Naive thymus-derived CD8-positive, alpha-beta T cell (primary cell): Measurements from ENCODE around the gene PREB. TPM values are rescaled to one million over a fixed set of nuclear protein-coding genes. Genes with fewer than 3 reads are reported as not detected.
"Not testable (repeated sequence)": the region's sequence is repeated elsewhere in the genome, so short reads cannot be mapped to it uniquely, and the experiment has no call there.

Experiments used
- ATAC-seq, 2 donors: fragments of 150-1000 bp; cut with Tn5 transposase in 1 of 2; sonication (Bioruptor Pico), chemical (Tn5 transposase) in 1 of 2; 1 replicate in 1 of 2; 2 replicates in 1 of 2; pipeline ENCODE4 v1.10.0; 2021; ENCODE audit warnings: mild to moderate bottlenecking in 2 of 2, moderate library complexity in 2 of 2
- POLR2A ChIA-PET: fragments of 350-600 bp; sonication (Branson Sonifier 250); formaldehyde crosslinking; loops from one replicate; lab custom pipeline; 2021; ENCODE audit warnings: antibody characterized with exemption; lab: Charles Lee
- DNase-seq, 10 donors: peaks; one replicate each; pipeline versions ENCODE4 v3.0.0 to v3.0.0-alpha.2; 2020 to 2022
- H3K27ac Mint-ChIP-seq, 10 donors: one replicate each; pipeline ENCODE4 v1.8.0; 2020 to 2022; ENCODE audit warnings: mild to moderate bottlenecking in 10 of 10, mixed read lengths in 10 of 10, moderate library complexity in 4 of 10, inconsistent platforms in 1 of 10
- H3K27me3 Mint-ChIP-seq, 5 donors: one replicate each; pipeline ENCODE4 v1.8.0; 2021 to 2022; ENCODE audit warnings: mixed read lengths in 5 of 5
- H3K36me3 Mint-ChIP-seq, 3 donors: one replicate each; pipeline ENCODE4 v1.8.0; 2020 to 2022; ENCODE audit warnings: mixed read lengths in 3 of 3, mild to moderate bottlenecking in 2 of 3, inconsistent platforms in 1 of 3
- H3K4me1 Mint-ChIP-seq, 4 donors: one replicate each; pipeline ENCODE4 v1.8.0; 2021 to 2022; ENCODE audit warnings: mixed read lengths in 4 of 4
- H3K4me3 Mint-ChIP-seq, 10 donors: one replicate each; pipeline ENCODE4 v1.8.0; 2020 to 2022; ENCODE audit warnings: mild to moderate bottlenecking in 10 of 10, mixed read lengths in 10 of 10, moderate library complexity in 6 of 10, inconsistent platforms in 1 of 10
- H3K9me3 Mint-ChIP-seq, 9 donors: one replicate each; pipeline ENCODE4 v1.8.0; 2020 to 2022; ENCODE audit warnings: mixed read lengths in 9 of 9, mild to moderate bottlenecking in 3 of 9, inconsistent platforms in 1 of 9, moderate library complexity in 1 of 9
- polyA plus RNA-seq, 3 donors: library from polyadenylated mRNA; unstranded; fragments of 300-500 nt; fragmentation: Illumina TruSeq; gene quantifications; one replicate each; pipeline ENCODE4 v1.2.3, GENCODE V29; 2021
- total RNA-seq, 8 experiments: library from RNA in 2 of 8; stranded (reverse) in 2 of 8; gene quantifications; one replicate each; pipeline ENCODE4 v1.2.3 and lab custom pipeline; 2021 to 2026

The PREB gene
- total and polyA plus RNA-seq, 5 experiments from 2014 or later = 35.9 to 58.4 (median 43.3) TPM

DNA sequence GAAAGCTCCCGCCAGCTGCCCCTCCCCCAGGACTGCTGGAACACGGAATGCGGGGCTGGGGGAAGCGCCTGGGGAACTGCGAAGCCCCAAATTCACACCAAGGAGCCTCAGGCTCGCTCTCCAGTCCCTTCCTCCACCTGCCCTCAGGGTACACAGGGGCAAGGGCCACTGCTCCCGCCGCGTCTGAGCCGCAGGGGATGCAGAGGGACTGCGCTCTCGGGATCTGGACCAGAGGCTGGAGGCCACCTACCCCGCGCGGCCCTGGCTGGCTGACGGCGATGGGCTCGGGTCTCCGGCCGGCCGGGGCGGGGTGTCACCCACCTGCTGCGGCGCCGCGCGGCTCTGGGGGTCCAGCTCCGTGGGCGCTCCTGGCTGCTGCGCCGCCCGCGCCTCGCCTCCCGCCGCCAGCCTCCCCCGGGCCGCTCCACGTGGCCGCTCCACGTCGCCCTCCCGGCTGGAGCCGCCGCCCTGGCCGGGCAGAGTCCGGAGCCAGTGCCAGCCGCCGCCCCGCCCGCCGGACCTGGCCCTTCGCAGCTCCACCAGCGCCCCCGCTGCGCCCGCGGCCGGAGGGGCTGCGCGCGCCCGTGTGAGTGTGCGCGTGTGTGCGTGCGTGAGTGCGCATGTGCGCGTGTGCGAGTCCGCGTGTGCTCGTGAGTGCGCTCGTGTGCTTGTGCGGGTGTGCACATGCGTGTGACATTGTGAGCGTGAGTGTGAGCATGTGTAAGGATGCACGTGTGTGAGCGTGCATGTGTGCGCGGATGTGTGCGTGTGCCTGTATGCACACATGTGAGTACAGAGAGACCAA, 15.7 kb downstream of the PREB start, which contains the start of gene CGREF1:
Gene CGREF1 (minus strand): TSS at position 604 of the 805 bp plus-strand sequence. CDS start 14,762 bp downstream, outside the sequence.
- Mint-ChIP-seq H3K27me3 (peaks cover 8 to 25% (median 17%) of the 10 kb centered on the region in 5 donors), H3K4me1 (peaks cover 11 to 24% (median 17%) of the 10 kb centered on the region in 4 donors), H3K36me3 (no peaks in the 10 kb centered on the region), H3K9me3 (peaks cover 0 to 2% (median 0%) of the 10 kb centered on the region in 9 donors), H3K4me3 (peak within 1 kb of the TSS; percentile 67 to 89 (median 80)), H3K27ac (no peak within 1 kb of the TSS)
- ATAC-seq (peak in 1 of 2 donors; percentile 9), DNase-seq (no peak)
- POLR2A ChIA-PET = interaction anchor here (1.2 kb wide), 1 partner anchor 15 kb away, joined by 4 read pairs; the partner anchor contains the start of gene PREB

DNA sequence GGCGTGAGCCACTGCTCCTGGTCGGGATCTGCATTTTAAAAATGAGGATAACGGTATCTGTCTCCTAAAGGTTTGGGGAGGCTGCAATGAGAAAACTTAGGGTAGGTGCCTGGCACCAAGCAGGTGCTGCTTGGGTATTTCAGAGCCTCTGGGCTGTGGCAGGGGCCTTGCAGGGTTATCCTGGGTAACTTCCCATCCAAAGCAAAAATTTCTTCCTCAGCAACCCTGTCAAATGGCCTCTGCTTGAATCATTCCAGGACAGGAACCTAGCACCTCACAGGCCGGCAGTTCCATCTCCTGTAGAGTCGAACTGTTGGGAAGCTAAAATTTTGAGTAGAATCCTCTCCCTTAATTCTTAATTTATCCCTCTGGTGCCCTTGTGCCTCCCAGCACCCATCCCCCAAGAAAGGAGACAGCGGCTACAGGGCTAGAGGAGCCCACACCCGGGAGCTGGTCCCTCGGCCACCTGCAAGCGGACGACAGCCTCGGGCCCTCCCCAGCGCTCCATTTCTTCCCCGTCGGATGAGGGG, 16.4 kb downstream of the PREB start:
- no peak for DNase-seq
- peak overlapping the region; percentile 13 to 67 (median 34) for H3K4me3 Mint-ChIP-seq
- POLR2A ChIA-PET = interaction anchor here (1.2 kb wide), 1 partner anchor 16 kb away, joined by 4 read pairs; the partner anchor contains the start of gene PREB
- no peaks in the 10 kb centered on the region for H3K36me3 Mint-ChIP-seq
- H3K27me3 Mint-ChIP-seq = peaks cover 8 to 25% (median 17%) of the 10 kb centered on the region in 5 donors
- peaks cover 6 to 20% (median 13%) of the 10 kb centered on the region in 4 donors for H3K4me1 Mint-ChIP-seq
- H3K9me3 Mint-ChIP-seq = peaks cover 0 to 2% (median 0%) of the 10 kb centered on the region in 9 donors
- ATAC-seq = no peak
- no peak overlapping the region for H3K27ac Mint-ChIP-seq

DNA sequence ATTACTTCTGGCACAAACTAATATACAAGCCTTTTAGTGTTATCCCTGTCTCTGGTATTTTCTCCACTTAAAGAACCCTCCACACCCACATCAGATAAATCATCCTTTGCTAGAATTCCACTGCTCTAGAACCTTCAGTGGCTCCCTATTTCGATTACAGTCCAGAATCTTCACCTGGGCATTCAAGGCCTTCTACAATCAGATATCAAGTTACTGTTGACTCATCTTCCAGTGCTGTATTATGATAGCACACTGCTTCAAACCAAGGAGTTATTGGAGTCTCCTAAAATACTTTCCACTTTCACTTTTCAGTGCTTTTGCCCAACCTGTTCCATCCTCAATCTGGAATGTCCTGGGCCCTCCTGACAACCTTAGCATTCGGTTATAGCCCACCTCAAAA, 18.9 kb downstream of the PREB start:
- H3K27me3 Mint-ChIP-seq = peaks cover 8 to 25% (median 17%) of the 10 kb centered on the region in 5 donors
- H3K36me3 Mint-ChIP-seq = no peaks in the 10 kb centered on the region
- POLR2A ChIA-PET = interaction anchor here (0.7 kb wide), 1 partner anchor 15 kb away, joined by 5 read pairs; no protein-coding TSS in a partner anchor
- H3K27ac Mint-ChIP-seq = no peak overlapping the region
- no peak for ATAC-seq
- H3K4me3 Mint-ChIP-seq = no peak overlapping the region
- peaks cover 0 to 16% (median 4%) of the 10 kb centered on the region in 4 donors for H3K4me1 Mint-ChIP-seq
- no peak for DNase-seq
- peaks cover 0 to 2% (median 0%) of the 10 kb centered on the region in 9 donors for H3K9me3 Mint-ChIP-seq

DNA sequence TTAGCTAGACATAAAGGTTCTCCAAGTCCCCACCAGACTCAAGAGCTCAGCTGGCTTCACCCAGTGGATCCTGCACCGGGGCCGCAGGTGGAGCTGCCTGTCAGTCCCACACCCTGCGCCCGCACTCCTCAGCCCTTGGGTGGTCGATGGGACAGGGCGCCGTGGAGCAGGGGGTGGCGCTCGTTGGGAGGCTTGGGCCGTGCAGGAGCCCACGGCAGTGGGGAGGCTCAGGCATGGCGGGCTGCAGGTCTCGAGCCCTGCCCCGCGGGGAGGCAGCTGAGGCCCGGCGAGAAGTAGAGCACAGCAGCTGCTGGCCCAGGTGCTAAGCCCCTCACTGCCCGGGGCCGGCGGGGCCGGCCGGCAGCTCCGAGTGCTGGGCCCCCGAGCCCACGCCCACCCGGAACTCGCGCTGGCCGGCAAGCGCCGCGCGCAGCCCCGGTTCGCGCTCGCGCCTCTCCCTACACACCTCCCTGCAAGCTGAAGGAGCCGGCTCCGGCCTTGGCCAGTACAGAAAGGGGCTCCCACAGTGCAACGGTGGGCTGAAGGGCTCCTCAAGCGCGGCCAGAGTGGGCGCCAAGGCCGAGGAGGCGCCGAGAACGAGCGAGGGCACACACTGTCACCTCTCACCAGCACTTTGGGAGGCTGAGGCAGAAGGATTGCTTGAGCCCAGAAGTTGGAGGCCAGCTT, 22.9 kb downstream of the PREB start:
- not testable (repeated sequence) for H3K27ac Mint-ChIP-seq, H3K9me3 Mint-ChIP-seq, H3K27me3 Mint-ChIP-seq, H3K4me3 Mint-ChIP-seq, H3K4me1 Mint-ChIP-seq, ATAC-seq, H3K36me3 Mint-ChIP-seq
- POLR2A ChIA-PET = interaction anchor here (0.5 to 0.7 kb wide), 2 partner anchors 23 to 50 kb away, joined by 3 to 4 read pairs; partner anchors contain the start of gene PREB
- peak in 1 of 10 donors; percentile 53 for DNase-seq

DNA sequence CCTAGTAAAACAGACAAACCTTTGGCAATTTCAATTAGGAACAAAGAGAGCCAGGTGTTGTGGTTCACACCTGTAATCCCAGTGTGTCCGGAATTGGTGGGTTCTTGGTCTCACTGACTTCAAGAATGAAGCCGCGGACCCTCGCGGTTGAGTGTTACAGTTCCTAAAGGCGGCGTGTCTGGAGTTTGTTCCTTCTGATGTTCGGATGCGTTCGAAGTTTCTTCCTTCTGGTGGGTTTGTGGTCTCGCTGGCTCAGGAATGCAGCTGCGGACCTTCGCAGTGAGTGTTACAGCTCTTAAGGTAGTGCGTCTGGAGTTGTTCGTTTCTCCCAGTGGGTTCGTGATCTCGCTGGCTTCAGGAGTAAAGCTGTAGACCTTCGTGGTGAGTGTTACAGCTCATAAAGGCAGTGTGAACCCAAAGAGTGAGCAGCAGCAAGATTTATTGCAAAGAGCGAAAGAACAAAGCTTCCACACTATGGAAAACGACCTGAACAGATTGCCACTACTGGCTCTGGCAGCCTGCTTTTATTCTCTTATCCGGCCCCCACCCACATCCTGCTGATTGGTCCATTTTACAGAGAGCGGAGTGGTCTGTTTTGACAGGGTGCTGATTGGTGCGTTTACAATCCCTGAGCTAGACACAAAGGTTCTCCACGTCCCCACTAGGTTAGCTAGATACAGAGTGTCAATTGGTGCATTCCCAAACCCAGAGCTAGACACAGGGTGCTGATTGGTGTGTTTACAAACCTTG, 23.7 kb downstream of the PREB start:
- H3K27me3 Mint-ChIP-seq = peaks cover 0 to 11% (median 5%) of the 10 kb centered on the region in 5 donors
- H3K9me3 Mint-ChIP-seq, ATAC-seq, H3K4me1 Mint-ChIP-seq, H3K36me3 Mint-ChIP-seq: not testable (repeated sequence)
- POLR2A ChIA-PET = interaction anchor here (0.5 to 0.7 kb wide), 2 partner anchors 24 to 51 kb away, joined by 3 to 4 read pairs; partner anchors contain the start of gene PREB
- peak in 1 of 10 donors; percentile 8 for DNase-seq
- H3K27ac Mint-ChIP-seq = peak overlapping the region in 1 of 10 donors; percentile 63
- H3K4me3 Mint-ChIP-seq = peak overlapping the region in 2 of 10 donors; percentile 13 to 65

DNA sequence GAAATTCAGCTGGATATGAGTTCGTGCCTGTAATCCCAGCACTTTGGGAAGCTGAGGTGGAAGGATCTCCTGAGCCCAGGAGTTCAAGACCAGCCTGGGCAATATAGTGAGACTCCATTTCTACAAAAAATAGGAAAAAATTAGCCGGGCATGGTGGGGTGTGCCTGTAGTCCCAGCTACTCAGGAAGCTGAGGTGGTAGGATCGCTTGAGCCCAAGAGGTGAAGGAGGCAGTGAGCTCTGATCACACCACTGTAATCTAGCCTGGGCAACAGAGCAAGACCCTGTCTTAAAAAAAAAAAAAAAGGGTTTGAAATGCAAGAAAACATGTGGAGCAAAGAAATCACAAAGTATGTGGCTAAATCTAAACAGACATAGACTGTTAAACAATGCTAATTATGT, 25.4 kb downstream of the PREB start:
- POLR2A ChIA-PET = no interaction called here
- no peak overlapping the region for H3K27ac Mint-ChIP-seq
- ATAC-seq = no peak
- no peak for DNase-seq
- H3K4me1 Mint-ChIP-seq = peaks cover 0 to 5% (median under 1%) of the 10 kb centered on the region in 4 donors
- H3K36me3 Mint-ChIP-seq = no peaks in the 10 kb centered on the region
- no peak overlapping the region for H3K4me3 Mint-ChIP-seq
- no peaks in the 10 kb centered on the region for H3K9me3 Mint-ChIP-seq
- H3K27me3 Mint-ChIP-seq = peaks cover 0 to 20% (median 5%) of the 10 kb centered on the region in 5 donors

DNA sequence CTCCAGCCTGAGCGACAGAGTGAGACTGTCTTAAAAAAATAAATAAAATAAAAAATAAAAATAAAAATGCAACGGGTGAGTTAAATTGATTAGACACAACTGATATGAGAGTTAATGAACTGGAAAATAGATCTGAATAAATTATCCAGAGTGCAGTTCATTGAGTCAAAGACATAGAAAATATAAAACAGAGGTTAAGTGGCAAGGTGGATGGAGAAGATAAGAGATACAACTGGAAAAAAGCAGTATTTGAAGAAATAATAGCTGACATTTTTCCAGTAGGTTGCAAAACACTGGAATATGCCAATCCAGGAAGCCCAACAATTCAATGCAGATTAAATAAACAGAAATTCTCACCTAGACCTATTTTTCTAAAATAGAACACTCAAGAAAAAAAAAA, 26.2 kb downstream of the PREB start:
- no peak overlapping the region for H3K27ac Mint-ChIP-seq
- DNase-seq (no peak), ATAC-seq (no peak)
- peaks cover 0 to 5% (median under 1%) of the 10 kb centered on the region in 4 donors for H3K4me1 Mint-ChIP-seq
- H3K9me3 Mint-ChIP-seq = no peaks in the 10 kb centered on the region
- POLR2A ChIA-PET = no interaction called here
- peaks cover 0 to 20% (median 7%) of the 10 kb centered on the region in 5 donors for H3K27me3 Mint-ChIP-seq
- no peak overlapping the region for H3K4me3 Mint-ChIP-seq
- no peaks in the 10 kb centered on the region for H3K36me3 Mint-ChIP-seq

DNA sequence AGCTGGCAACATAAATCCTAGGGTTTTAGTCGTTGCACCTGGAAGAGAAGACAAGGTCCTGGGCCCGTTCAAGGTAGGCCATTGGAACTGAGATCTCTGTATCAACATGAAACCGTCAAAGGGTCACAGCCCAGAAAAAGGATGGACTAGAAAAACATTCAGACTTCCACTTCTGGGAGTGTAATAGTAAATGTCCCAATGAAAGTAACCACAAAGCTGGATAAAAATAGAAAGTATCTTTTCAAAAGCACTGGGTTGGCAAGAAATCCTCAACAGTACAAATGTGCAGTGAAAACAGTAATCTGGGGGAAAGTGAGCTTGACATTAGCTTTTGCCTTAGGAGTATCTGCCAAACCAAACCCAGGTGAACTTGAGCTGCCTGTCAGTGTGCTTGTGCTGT, 28.5 kb downstream of the PREB start:
- Mint-ChIP-seq H3K27ac (no peak overlapping the region), H3K9me3 (no peaks in the 10 kb centered on the region), H3K4me3 (no peak overlapping the region), H3K27me3 (peaks cover 0 to 20% (median 7%) of the 10 kb centered on the region in 5 donors), H3K36me3 (no peaks in the 10 kb centered on the region), H3K4me1 (peaks cover 0 to 5% (median under 1%) of the 10 kb centered on the region in 4 donors)
- ATAC-seq (no peak), DNase-seq (no peak)
- POLR2A ChIA-PET = no interaction called here

DNA sequence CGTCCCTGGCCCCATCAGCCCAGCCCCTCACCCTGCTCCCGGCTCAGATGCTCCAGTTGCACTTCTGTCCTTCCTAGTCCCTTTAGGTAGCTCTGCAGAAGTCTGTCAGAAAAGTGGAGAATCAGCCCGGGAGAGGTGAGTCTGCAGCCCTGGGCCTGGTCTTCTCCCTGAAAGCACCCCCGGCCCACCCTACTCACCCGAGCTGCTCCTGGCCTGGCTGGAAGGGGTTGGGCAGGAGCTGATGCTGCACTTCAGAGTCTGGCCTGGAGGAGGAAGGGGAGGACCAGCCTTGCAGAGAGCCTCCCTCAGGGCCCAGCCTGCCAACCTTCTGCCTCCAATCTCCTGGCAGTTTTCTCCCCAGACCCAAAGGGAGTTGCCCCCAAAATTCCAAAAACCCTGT, 32.1 kb downstream of the PREB start:
- H3K4me3 Mint-ChIP-seq = no peak overlapping the region
- no peak for DNase-seq
- no peaks in the 10 kb centered on the region for H3K36me3 Mint-ChIP-seq
- POLR2A ChIA-PET = interaction anchor here (0.5 to 1.2 kb wide), 2 partner anchors 10 to 16 kb away, joined by 3 read pairs; partner anchors contain the start of gene KHK
- no peaks in the 10 kb centered on the region for H3K9me3 Mint-ChIP-seq
- ATAC-seq = no peak
- peaks cover 0 to 2% (median 0%) of the 10 kb centered on the region in 4 donors for H3K4me1 Mint-ChIP-seq
- H3K27me3 Mint-ChIP-seq = peaks cover 0 to 15% (median 6%) of the 10 kb centered on the region in 5 donors
- peak overlapping the region in 1 of 10 donors; percentile 84 for H3K27ac Mint-ChIP-seq

DNA sequence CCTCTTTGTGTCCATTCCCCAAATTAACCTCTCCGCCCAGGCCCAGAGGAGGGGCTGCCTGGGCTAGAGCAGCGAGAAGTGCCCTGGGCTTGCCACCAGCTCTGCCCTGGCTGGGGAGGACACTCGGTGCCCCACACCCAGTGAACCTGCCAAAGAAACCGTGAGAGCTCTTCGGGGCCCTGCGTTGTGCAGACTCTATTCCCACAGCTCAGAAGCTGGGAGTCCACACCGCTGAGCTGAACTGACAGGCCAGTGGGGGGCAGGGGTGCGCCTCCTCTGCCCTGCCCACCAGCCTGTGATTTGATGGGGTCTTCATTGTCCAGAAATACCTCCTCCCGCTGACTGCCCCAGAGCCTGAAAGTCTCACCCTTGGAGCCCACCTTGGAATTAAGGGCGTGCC, 34.4 kb downstream of the PREB start:
- Mint-ChIP-seq H3K27me3 (peaks cover 0 to 7% (median 2%) of the 10 kb centered on the region in 5 donors), H3K9me3 (no peaks in the 10 kb centered on the region), H3K4me3 (no peak overlapping the region), H3K36me3 (no peaks in the 10 kb centered on the region), H3K27ac (no peak overlapping the region), H3K4me1 (peaks cover 4 to 17% (median 12%) of the 10 kb centered on the region in 4 donors)
- ATAC-seq (no peak), DNase-seq (peak in 1 of 10 donors; percentile 50)
- POLR2A ChIA-PET = interaction anchor here (0.6 kb wide), 2 partner anchors 16 to 230 kb away, joined by 4 to 5 read pairs; no protein-coding TSS in a partner anchor

DNA sequence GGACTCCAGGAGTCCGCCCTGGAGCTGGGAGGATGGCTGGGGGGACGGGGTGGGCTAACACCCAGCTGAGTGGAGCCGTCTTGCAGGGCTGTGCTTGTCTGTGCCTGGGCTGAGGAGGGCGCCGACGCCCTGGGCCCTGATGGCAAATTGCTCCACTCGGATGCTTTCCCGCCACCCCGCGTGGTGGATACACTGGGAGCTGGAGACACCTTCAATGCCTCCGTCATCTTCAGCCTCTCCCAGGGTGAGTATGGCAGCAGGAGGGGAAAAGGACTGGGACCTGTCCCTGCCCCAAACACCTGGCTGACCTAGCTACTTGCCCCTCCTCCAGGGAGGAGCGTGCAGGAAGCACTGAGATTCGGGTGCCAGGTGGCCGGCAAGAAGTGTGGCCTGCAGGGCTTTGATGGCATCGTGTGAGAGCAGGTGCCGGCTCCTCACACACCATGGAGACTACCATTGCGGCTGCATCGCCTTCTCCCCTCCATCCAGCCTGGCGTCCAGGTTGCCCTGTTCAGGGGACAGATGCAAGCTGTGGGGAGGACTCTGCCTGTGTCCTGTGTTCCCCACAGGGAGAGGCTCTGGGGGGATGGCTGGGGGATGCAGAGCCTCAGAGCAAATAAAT, 35.0 kb downstream of the PREB start:
- ATAC-seq (no peak), DNase-seq (peak in 1 of 10 donors; percentile 50)
- no peaks in the 10 kb centered on the region for H3K9me3 Mint-ChIP-seq
- H3K27ac Mint-ChIP-seq = no peak overlapping the region
- no peaks in the 10 kb centered on the region for H3K36me3 Mint-ChIP-seq
- H3K4me3 Mint-ChIP-seq = no peak overlapping the region
- POLR2A ChIA-PET = interaction anchor here (0.5 to 0.6 kb wide), 2 partner anchors 26 to 231 kb away, joined by 3 to 4 read pairs; no protein-coding TSS in a partner anchor
- H3K4me1 Mint-ChIP-seq = peaks cover 3 to 17% (median 12%) of the 10 kb centered on the region in 4 donors
- peaks cover 0 to 5% (median 0%) of the 10 kb centered on the region in 5 donors for H3K27me3 Mint-ChIP-seq
